A204.1 (cell line): Measurements from ENCODE around the gene TAX1BP3.

Experiments used
- FAIRE-seq: peaks from 2 replicates; lab custom pipeline; 2012; peaks lifted over from hg19 to GRCh38; lab: Jason Lieb, UNC

TAX1BP3 gene

DNA sequence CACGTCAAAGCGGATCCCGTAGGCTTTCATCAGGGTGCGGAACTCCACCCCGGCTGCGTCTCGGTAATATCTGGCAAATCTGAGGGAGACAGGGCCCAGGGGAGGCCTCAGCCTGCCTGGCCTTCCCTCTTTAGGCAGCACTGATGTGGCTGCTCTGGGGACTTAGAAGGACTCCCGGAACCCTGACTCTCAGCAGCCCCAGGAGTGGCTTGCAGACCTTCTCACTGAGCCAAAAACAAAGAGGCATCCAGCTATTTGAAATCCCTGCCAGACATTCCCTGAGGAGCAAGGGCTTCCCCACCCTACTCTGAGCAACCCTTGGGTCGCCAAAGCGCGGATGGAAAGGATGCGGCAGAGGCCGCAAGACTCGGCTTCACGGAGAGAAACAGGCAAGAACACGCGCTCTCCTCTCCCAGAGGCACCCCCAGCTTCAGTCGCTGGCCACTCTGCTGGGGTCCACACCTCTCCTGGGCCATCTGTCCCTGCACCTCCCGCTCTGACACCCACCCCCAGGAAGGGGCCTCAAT is 19.7 kb upstream of the TAX1BP3 start:
- FAIRE-seq = no peak

- FAIRE-seq = no peak
These were observed 16.8 kb upstream of the TAX1BP3 start for GRCh38 chr17:3685174-3685573.

- no peak for FAIRE-seq
These were observed 14.7 kb upstream of the TAX1BP3 start for GRCh38 chr17:3683054-3683511.

DNA sequence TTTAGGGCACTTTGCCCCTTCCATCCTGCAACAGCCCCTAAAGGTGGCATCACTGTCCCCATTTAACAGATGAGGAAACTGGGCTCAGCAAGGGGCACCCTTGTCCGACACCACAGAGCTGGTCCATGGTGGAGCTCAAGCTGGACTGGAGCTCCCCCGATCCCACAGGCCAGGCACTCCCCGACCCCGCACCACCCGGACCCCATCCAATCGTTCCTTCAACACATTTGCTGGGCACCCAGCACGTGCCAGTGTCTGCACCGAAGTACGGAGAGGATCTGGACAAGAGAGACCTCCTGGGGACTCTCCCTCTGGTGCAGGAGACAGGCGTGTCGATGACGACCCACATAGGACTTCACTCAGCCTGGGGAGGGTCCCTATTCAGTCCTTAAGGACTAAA is 13.7 kb upstream of the TAX1BP3 start:
- FAIRE-seq = no peak

- no peak for FAIRE-seq
These were observed 13.2 kb upstream of the TAX1BP3 start for GRCh38 chr17:3681565-3681964.

DNA sequence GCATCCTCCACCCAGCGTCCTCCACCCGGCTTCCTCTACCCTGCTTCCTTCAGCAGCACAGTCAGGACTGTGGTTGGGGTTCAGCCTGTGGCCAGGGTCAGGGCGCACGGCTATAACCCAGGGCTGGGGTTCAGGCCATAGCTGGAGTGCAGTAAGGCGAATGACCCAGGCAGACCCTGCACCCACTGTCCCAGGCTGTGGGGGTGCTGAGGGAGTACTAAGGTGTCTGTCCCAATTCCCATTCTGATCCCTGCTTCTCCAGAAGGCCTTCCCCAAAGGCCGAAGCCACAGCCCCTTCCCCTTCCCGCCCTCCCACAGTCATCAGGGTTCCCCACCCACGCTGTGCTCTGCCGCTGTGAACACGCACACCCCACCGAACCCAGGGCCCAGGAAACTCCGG is 12.7 kb upstream of the TAX1BP3 start:
- no peak for FAIRE-seq

DNA sequence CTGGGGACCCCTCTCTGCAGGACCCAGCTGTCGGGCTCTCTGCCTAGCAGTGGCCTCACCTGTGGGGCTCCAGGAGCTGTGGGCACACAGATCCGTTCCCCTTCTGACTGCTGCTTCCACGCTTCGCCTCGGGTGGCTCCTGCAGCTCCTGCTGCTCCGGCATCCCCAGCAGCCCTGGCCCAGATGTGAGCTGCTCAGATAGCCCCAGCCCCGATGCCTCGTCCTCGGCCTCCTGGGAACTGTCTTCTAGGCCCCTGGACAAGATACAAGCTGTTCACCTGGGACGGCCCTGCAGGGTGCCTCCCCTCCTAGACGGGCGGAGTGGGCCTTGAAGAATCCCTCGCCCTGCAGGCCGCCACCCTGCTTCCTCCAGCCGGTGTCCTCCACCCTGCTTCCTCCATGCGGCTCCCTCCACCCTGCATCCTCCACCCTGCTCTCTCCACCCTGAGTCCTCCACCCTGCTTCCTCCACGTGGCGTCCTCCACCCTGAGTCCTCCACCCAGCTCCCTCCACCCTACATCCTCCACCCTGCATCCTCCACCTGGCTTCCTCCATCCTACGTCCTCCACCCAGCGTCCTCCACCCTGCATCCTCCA is 11.3 kb upstream of the TAX1BP3 start:
- no peak for FAIRE-seq

- no peak for FAIRE-seq
These were observed 10.6 kb upstream of the TAX1BP3 start for GRCh38 chr17:3678821-3679530.

DNA sequence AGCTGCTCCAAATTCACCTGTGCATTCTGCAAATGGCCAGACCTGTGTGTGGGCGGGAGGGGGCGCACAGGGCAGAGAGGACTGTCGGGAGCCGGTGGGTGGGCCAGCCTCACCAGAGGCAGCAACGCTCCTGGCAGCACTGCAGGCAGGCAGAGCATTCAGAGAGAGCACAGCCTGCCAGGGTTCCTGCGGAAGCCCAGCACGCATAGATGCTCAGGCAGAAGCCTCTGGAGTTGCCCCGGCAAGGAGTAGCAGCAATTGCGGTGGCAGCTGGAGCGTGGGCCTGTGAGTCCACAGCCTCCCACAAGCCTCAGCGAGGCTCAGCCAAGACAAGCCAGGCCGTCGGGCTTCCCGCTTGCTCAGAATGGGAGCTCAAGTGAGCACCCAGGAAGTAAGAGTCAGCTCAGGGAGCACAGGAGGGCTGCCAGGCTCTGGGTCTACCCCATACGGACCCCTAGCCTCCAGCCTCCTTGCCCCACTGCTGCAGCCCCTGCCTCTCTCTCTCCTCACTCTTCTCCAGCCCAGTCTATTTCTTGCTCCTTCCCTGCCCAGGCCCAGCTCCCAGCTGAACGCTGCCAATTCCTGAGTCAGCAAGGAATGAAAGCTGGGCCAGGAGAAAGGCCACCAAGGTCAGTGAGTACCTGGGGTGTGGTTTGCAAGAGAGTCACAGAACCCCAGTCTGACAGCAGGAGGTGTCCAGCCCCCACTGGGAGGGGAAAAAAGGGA is 9.9 kb upstream of the TAX1BP3 start:
- FAIRE-seq = no peak

DNA sequence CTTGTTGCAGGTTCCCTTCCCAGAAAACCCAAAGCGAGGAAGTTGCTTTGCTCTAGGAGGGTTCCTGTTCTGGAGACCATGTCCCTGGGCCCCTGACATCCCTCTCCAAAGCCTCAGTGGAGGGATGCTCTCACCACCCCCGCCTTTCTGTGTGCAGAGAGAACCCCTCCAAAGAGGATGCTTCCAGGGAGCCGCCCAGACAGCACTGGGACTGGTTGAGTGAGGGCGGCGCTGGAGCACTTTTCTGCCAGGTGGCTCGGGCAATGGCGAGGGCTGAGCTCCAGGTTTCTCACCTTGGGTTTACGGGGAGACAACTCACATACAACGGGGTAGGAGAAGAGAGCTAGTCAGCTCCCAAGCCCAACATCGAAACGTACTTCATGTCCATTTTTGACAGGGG is 7.5 kb upstream of the TAX1BP3 start:
- no peak for FAIRE-seq

DNA sequence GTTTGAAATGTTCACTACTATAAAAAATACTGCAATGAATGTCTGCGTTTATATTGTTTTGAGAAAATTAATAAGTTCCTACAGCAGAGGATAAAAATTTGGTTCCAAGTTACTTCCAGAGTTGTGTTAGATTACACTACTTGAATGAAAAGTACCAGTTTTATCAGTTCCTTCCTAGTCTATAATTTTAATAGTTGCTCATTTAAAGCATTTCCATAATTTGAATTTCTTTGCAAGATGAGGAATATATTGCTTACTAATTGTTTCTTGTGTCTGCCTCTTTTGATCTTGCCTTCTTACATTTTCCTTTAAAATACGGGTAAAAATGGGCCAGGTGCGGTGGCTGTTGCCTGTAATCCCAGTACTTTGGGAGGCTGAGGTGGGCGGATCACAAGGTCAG is 4.2 kb upstream of the TAX1BP3 start:
- FAIRE-seq = no peak

DNA sequence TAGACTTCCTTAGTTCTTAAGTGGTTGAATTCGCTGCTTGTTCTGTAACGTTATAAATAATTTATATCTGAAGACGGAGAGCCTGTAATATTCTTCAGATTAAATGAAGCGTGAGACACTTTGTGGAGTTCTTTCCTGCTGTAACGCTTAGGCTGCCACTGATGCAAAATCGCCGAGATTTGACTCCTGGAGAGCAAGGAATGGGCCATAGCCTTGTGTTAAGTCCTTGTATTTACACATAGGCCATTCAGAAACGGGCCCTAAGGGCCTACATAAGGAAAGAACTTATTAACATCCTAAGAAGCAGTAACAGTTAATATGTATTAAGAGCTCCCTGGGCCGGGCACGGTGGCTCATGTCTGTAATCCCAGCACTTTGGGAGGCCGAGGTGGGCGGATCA is 1.2 kb upstream of the TAX1BP3 start:
- no peak for FAIRE-seq

GRCh38 chr17:3669085-3669347 is 638 bp upstream of the TAX1BP3 start:
- FAIRE-seq = no peak

DNA sequence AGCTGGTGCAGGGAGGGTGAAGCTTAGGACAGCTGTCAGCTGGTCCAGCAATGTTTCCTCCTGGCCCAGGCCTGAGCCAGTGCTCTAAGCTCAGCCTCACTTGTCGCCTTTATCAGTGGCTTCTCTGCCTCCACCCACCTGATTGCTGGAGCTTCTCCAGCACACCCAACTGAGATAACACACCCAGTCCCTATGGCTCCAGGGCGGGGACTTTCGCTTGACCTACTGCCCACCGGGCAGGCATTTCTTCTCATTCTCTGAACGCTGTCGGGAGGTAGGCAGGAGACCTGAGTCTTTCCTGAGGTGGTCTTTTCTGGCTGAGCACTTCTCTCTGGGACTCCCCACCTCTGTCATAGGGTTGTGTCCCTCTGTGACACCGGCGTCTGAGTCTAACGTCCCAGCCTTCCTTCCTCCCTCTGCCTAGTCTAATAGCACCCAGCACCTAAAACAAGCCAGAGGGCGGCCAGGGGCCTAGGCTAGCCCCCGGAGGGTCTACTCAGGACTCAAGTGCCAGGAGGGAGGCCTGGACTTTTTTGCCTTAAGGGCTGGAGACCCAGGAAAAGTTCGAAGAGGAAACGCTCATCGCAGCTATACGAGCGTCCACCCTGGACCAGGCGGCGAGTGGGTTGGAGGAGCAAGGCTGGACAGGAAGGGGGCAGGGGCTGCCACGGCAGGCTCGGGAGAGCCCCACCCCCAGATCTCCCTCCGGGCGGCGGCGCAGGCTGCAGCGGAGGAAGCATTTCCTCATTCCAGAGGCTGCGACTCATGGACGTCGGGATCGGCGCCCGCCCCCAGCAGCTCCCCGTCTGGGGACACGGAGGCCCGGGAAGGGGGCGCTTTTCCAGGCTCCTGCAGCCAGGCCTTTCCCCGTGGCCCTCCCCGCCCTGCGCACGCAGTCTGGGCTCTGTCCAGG is 756 bp downstream of the TAX1BP3 start:
- no peak for FAIRE-seq

GRCh38 chr17:3666516-3666915 is 1.9 kb downstream of the TAX1BP3 start:
- no peak for FAIRE-seq

- FAIRE-seq = no peak
These were observed 2.5 kb downstream of the TAX1BP3 start for GRCh38 chr17:3665834-3666233.

- no peak for FAIRE-seq
These were observed 5.0 kb downstream of the TAX1BP3 start for GRCh38 chr17:3663102-3664011.

DNA sequence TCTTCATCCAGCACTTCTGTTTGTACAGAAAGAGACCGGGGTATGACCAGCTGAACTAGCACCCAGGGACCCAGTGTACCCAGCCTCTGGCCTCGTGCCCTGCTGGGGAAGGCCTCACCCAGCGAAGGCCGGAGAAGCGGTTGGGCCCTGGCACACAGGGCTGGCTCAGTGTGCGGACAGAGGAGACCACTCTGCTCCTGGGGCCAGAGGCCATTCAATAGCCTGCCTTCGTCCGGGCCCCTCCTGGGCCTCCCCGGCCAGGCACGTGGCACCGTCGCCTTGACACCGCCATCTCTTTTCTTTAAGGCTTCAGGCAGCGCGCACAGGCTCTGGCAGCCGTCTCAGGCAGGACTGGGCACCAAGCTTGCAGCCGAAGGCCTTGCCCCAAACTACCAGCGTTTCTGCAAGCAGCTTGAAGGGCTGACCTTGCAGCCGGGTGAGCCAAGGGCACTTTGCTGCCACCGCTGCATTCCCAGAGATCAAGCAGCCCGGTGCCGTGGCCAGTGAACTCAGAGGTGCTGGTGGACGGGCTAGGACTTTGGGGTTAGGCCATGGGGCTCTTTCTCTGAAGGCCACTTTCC is 8.0 kb downstream of the TAX1BP3 start:
- FAIRE-seq = no peak

DNA sequence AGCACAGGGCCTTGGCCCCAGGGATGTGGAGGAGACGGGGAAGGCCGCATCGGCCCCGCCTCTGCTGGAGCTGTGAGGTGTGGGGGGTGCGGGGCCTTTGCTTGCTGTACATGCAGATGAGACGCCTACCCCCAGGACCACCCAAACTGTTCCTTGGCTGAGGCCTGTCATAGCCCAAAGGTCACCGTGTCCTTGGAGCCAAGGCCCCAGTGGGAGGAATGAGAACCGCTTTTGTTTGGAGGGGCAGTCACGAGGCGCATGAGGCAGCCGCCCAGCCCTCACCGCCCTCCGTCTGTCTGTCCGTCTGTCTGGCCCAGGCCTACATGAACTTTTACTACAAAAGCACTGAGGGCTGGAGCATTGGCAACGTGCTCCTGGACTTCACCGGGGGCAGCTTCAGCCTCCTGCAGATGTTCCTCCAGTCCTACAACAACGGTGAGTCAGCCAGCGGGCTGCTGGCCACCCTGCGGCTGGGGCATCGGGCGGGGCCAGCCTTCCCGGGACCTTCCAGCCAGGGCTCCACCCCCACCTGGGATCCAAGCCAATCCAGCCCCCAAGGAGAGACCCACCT is 8.8 kb downstream of the TAX1BP3 start:
- no peak for FAIRE-seq

- no peak for FAIRE-seq
These were observed 9.5 kb downstream of the TAX1BP3 start for GRCh38 chr17:3658784-3659449.
